IMR-90 (cell line): ENCODE results near the gene KCNG3. TPM values are rescaled to one million over a fixed set of nuclear protein-coding genes. Genes with fewer than 3 reads are reported as not detected.

Source experiments
- ATAC-seq: fragments of 200-7000 bp; cut with Tn5 transposase; 2 replicates; pipeline ENCODE4 v1.9.1; 2020; ENCODE audit warnings: low read depth, mild to moderate bottlenecking, moderate library complexity
- BruUV-seq: library from RNA; stranded (reverse); fragments of 400-500 nt; replicated peaks from 2 replicates; lab custom pipeline; 2021; lab: Mats Ljungman, UMichigan
- CTCF ChIA-PET: fragments of 300-600 bp; formaldehyde crosslinking; extraction: SDS; loops from one replicate; lab custom pipeline; 2021; ENCODE audit warnings: antibody characterized with exemption; lab: Yijun Ruan, JAX
- POLR2A ChIA-PET: fragments of 300-600 bp; sonication (Branson Sonifier 250); formaldehyde crosslinking; loops from one replicate; lab custom pipeline; 2022; ENCODE audit warnings: antibody characterized with exemption; ENCODE audit not compliant: unreplicated experiment; lab: Charles Lee
- DNase-seq: peaks from one replicate; pipeline ENCODE4 v3.0.0; 2013
- H2AFZ ChIP-seq: replicated peaks from 2 replicates; pipeline ENCODE3; 2013; ENCODE audit warnings: low read length, mild to moderate bottlenecking; ENCODE audit not compliant: poor library complexity
- H2AK5ac ChIP-seq: 2 replicates; pipeline ENCODE4 v1.6.1; 2013; ENCODE audit warnings: low read depth, low read length, inconsistent platforms
- H2AK9ac ChIP-seq: replicated peaks from 2 replicates; pipeline ENCODE3; 2013; ENCODE audit warnings: mild to moderate bottlenecking, low read depth, low read length, moderate library complexity; ENCODE audit not compliant: poor library complexity
- H2BK120ac ChIP-seq: 2 replicates; pipeline ENCODE4 v1.6.1; 2013; ENCODE audit warnings: low read depth, low read length, inconsistent platforms
- H2BK15ac ChIP-seq: 3 replicates; pipeline ENCODE4 v1.6.1; 2013; ENCODE audit warnings: low read depth, low read length, inconsistent platforms
- H2BK20ac ChIP-seq: 2 replicates; pipeline ENCODE4 v1.6.1; 2013; ENCODE audit warnings: low read depth, mild to moderate bottlenecking, inconsistent platforms, low read length, moderate library complexity
- H2BK5ac ChIP-seq: 2 replicates; pipeline ENCODE4 v1.6.1; 2013; ENCODE audit warnings: mild to moderate bottlenecking, low read depth, low read length, inconsistent platforms; ENCODE audit not compliant: poor library complexity, severe bottlenecking
- H3K14ac ChIP-seq: replicated peaks from 2 replicates; pipeline ENCODE4 v1.6.1; 2013; ENCODE audit warnings: low read depth, low read length, inconsistent platforms
- H3K18ac ChIP-seq: 2 replicates; pipeline ENCODE4 v1.6.1; 2013; ENCODE audit warnings: low read depth, low read length, control low read depth
- H3K23ac ChIP-seq: 2 replicates; pipeline ENCODE4 v1.6.1; 2013; ENCODE audit warnings: low read depth, low read length, inconsistent platforms
- H3K27ac ChIP-seq: 2 replicates; pipeline ENCODE4 v1.5.1; 2013; ENCODE audit warnings: mild to moderate bottlenecking, control low read depth, low read length; ENCODE audit not compliant: insufficient read depth
- H3K27me3 ChIP-seq: 2 replicates; pipeline ENCODE4 v1.6.1; 2013; ENCODE audit warnings: low read length; ENCODE audit not compliant: control insufficient read depth, insufficient read depth
- H3K36me3 ChIP-seq: 2 replicates; pipeline ENCODE4 v1.6.1; 2013; ENCODE audit warnings: low read length, mixed read lengths; ENCODE audit not compliant: control insufficient read depth, insufficient read depth
- H3K4ac ChIP-seq: 2 replicates; pipeline ENCODE4 v1.6.1; 2013; ENCODE audit warnings: low read depth, low read length, inconsistent platforms
- H3K4me1 ChIP-seq: 2 replicates; pipeline ENCODE4 v1.6.1; 2013; ENCODE audit warnings: low read length, mixed read lengths; ENCODE audit not compliant: control insufficient read depth, insufficient read depth
- H3K4me2 ChIP-seq: 2 replicates; pipeline ENCODE4 v1.6.1; 2013; ENCODE audit warnings: low read depth, mild to moderate bottlenecking, control low read depth, low read length, moderate library complexity
- H3K4me3 ChIP-seq: 2 replicates; pipeline ENCODE4 v1.5.1; 2013; ENCODE audit warnings: low read depth, mild to moderate bottlenecking, control low read depth, low read length, moderate library complexity; ENCODE audit not compliant: insufficient read depth
- H3K56ac ChIP-seq: 2 replicates; pipeline ENCODE4 v1.6.1; 2013; ENCODE audit warnings: low read length, inconsistent platforms; ENCODE audit not compliant: insufficient read depth; ENCODE audit errors: extremely low read depth
- H3K79me1 ChIP-seq, 2 experiments: 2 replicates each; pipeline ENCODE4 v1.6.1; 2013; ENCODE audit warnings: low read length in 2 of 2, inconsistent platforms in 1 of 2, low read depth in 1 of 2
- H3K9ac ChIP-seq: 2 replicates; pipeline ENCODE4 v1.6.1; 2013; ENCODE audit warnings: low read depth, low read length, control low read depth
- H3K9me1 ChIP-seq: 2 replicates; pipeline ENCODE4 v1.6.1; 2013; ENCODE audit warnings: low read length, inconsistent platforms; ENCODE audit not compliant: insufficient read depth
- H3K9me3 ChIP-seq: 2 replicates; pipeline ENCODE4 v1.6.1; 2013; ENCODE audit warnings: low read length; ENCODE audit not compliant: control insufficient read depth, insufficient read depth
- H4K20me1 ChIP-seq: 2 replicates; pipeline ENCODE4 v1.6.1; 2013; ENCODE audit warnings: low read length, inconsistent platforms; ENCODE audit not compliant: insufficient read depth
- H4K5ac ChIP-seq: 2 replicates; pipeline ENCODE4 v1.6.1; 2013; ENCODE audit warnings: mild to moderate bottlenecking, low read depth, low read length, control low read depth
- H4K8ac ChIP-seq, 2 experiments: 2 replicates each; pipeline ENCODE4 v1.6.1; 2013; ENCODE audit warnings: low read depth in 2 of 2, low read length in 2 of 2, control low read depth in 1 of 2, inconsistent platforms in 1 of 2
- H4K91ac ChIP-seq: 2 replicates; pipeline ENCODE4 v1.6.1; 2013; ENCODE audit warnings: low read depth, low read length, inconsistent platforms; ENCODE audit not compliant: insufficient read depth
- CEBPB ChIP-seq: IDR thresholded peaks from 2 replicates; pipeline ENCODE4 v1.6.1; 2012; ENCODE audit warnings: low read depth, low read length, improper control_type of control experiment
- CHD1 ChIP-seq: IDR thresholded peaks from 2 replicates; pipeline ENCODE4 v1.6.1; 2012; ENCODE audit warnings: low read depth, low read length, improper control_type of control experiment
- CTCF ChIP-seq: conservative IDR thresholded peaks from 2 replicates; pipeline ENCODE4 v1.5.1; 2012; ENCODE audit warnings: mild to moderate bottlenecking, low read depth, low read length, improper control_type of control experiment
- ELK1 ChIP-seq: fragments of 150-350 bp; IDR thresholded peaks from 2 replicates; pipeline ENCODE4 v1.6.1; 2016; ENCODE audit warnings: low read depth, mild to moderate bottlenecking, low read length, moderate library complexity, borderline replicate concordance
- MXI1 ChIP-seq: IDR thresholded peaks from 2 replicates; pipeline ENCODE4 v1.6.1; 2012; ENCODE audit warnings: low read depth, mild to moderate bottlenecking, low read length, moderate library complexity, borderline replicate concordance
- NFE2L2 ChIP-seq: fragments of 150-350 bp; IDR thresholded peaks from 2 replicates; pipeline ENCODE4 v1.6.1; 2016; ENCODE audit warnings: low read depth, mild to moderate bottlenecking, low read length
- RFX5 ChIP-seq: IDR thresholded peaks from 2 replicates; pipeline ENCODE4 v1.8.0; 2012; ENCODE audit warnings: low read depth, mild to moderate bottlenecking, low read length, moderate library complexity
- USF2 ChIP-seq: fragments of 150-350 bp; IDR thresholded peaks from 2 replicates; pipeline ENCODE4 v1.6.1; 2017; ENCODE audit warnings: mild to moderate bottlenecking, antibody characterized with exemption, low read length, low read depth
- WGBS, 2 experiments: methylation state at CpG; one replicate each; pipeline versions ENCODE4 v1.1.5 to v1.1.7; 2013; ENCODE audit warnings: missing lambda C conversion rate in 2 of 2; ENCODE audit not compliant: insufficient read length in 1 of 2; ENCODE audit errors: extremely low coverage in 2 of 2; 5-methylcytosine and 5-hydroxymethylcytosine counted together
- dilution Hi-C: fragments of 300-500 bp; cut with HindIII; formaldehyde crosslinking; loops from one replicate; pipeline ENCODE4 v1.14.3; 2018; ENCODE audit warnings: low sequenced_read_pairs; ENCODE audit not compliant: unreplicated experiment
- in situ Hi-C: fragments of 300-500 bp; cut with MboI; formaldehyde crosslinking; loops from 3 replicates; pipeline ENCODE4 v1.14.3; 2019; ENCODE audit warnings: low sequenced_read_pairs, inconsistent platforms, mixed read lengths
- intact Hi-C: fragments of 100-400 bp; cut with micrococcal nuclease; formaldehyde crosslinking; loops from 2 replicates; pipeline ENCODE4 v1.10.0; 2022
- polyA plus RNA-seq, 3 experiments: library from polyadenylated mRNA; depleted of rRNA; stranded (reverse); fragments of >200 nt; gene quantifications; 2 replicates each; pipeline ENCODE4 v1.2.3, GENCODE V29; 2012; ENCODE audit warnings: low replicate concordance in 1 of 3
- total RNA-seq: library from RNA; depleted of rRNA; stranded (reverse); fragments of >200 nt; gene quantifications from 2 replicates; pipeline ENCODE4 v1.2.3, GENCODE V29; 2012

The KCNG3 gene
- total and polyA plus RNA-seq, 2 of the 4 experiments (the other 2 are of a cell fraction) = under 0.01 TPM; not detected in 1

- DNase-seq (no peak), ATAC-seq (no peak)
- Histone ChIP-seq H3K4me2 (no peak overlapping the region), H4K8ac (no peak overlapping the region), H3K4ac (no peak overlapping the region), H2AFZ (no peak overlapping the region), H2BK5ac (no peak overlapping the region), H3K4me1 (no peaks in the 10 kb centered on the region), H3K27me3 (peaks cover 1% of the 10 kb centered on the region; the same call in 1 of the 2 replicates), H2BK120ac (no peak overlapping the region), H4K5ac (no peak overlapping the region), H2AK5ac (no peak overlapping the region), H3K9me3 (no peaks in the 10 kb centered on the region), H3K14ac (no peak overlapping the region), H3K23ac (no peak overlapping the region), H2BK20ac (no peak overlapping the region), H3K56ac (no peak overlapping the region), H2AK9ac (no peak overlapping the region), H3K4me3 (no peak overlapping the region), H3K9ac (no peak overlapping the region), H3K18ac (no peak overlapping the region), H4K20me1 (no peaks in the 10 kb centered on the region), H2BK15ac (no peak overlapping the region), H3K36me3 (no peaks in the 10 kb centered on the region), H4K91ac (no peak overlapping the region), H3K27ac (no peak overlapping the region), H3K79me1 (no peaks in the 10 kb centered on the region), H3K9me1 (no peaks in the 10 kb centered on the region)
- dilution Hi-C loops (no loop called here), in situ Hi-C loops (no loop called here), intact Hi-C loops (no loop called here)
- ChIA-PET POLR2A (no interaction called here), CTCF (no interaction called here)
- no TSS peak for BruUV-seq
- no CpG with 5 or more reads among the region's 4 CpGs for WGBS, 2 experiments
- TF ChIP-seq CEBPB (peak; percentile 35; the same call in 1 of the 2 replicates), RFX5 (no peak), CTCF (no peak), CHD1 (no peak), NFE2L2 (no peak), MXI1 (no peak), ELK1 (no peak), USF2 (no peak)
Observed at GRCh38 chr2:42532397-42532796, 38.6 kb upstream of the KCNG3 start.
